Measurements from ENCODE around the gene STAMBP.
"Not testable (repeated sequence)": the region's sequence is repeated elsewhere in the genome, so short reads cannot be mapped to it uniquely, and the experiment has no call there.

The STAMBP gene

DNA sequence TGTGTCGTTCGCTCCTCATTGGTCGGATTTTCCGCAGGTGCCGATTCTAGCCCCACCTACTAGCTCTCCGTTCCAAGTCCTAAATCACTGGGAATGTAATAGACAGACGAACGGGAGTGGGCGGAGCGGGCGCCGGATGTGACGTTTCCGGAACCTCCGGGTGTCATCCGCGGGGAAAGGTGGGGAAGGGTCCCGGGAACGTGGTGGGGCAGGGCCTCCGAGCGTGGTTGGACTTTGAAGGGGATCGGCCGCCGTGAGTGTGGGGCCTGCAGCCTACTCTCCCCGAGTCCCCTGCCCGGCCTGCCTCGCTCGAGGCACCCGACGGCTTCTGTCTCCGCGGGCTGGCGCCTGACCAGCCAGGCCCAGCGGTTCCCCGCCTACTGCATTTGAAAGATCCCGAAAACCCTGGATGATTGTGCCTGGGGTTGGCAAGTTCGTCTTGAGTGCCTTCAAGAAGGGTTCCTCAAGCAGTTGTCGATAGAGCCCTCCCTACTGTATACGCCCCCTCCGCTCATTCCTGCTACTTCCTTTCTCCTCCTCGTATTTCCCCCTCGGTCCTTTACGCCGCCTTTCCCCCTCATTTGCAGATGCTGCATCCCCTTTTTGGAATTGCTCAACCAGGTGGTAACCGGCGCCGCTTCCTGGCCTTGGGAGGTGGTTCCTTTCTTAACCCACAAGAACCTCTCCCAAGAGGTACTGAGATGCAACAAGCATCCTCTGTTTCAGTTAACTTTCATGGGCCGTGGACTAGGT, at the start of gene STAMBP:
Gene STAMBP (plus strand): TSS at position 144 of the 753 bp plus-strand sequence. CDS start 1,896 bp downstream, outside the sequence.
- ATAC-seq: peak; percentile 57 to 59

DNA sequence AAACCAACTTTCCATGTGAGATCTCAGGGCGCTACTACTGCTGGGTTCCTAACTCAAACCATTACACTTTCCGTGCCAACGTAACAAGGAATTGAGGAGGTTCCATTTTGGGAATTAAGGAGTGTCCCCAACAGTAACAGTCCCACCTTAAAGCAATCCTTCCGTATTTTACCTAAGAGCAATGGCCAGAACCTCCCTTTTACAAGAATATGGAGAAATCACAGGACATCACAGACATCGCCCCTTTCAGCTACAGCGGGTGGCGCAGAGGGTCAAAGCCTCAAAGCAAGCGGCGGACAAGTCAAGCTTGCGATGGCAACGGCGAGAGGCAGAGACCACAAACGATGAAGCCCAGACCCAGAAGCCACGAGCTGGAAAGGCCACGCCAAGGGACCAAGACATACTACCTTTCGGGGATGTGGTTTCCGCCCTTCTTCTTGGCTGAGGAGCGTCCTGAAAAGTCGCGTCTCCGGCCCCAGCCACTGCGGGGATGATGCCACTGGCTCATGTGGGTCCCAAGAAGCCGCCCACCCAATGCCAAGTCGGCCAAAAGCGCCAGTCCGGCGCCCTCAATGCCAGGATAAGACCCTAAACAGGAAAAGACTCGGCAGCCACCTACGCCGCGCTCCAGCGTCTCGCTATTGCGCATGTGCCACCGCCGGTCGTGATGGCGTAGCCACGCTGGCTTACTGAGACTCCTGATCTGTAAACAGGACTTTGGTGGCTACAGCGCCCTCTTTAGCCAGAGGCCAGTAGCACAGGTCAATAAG, 49.1 kb upstream of the STAMBP start, which contains the start of gene DUSP11:
Gene DUSP11 (minus strand): TSS at position 637 of the 770 bp plus-strand sequence. CDS start 129 bp downstream, at position 508.
- peak; percentile 99 for ATAC-seq

DNA sequence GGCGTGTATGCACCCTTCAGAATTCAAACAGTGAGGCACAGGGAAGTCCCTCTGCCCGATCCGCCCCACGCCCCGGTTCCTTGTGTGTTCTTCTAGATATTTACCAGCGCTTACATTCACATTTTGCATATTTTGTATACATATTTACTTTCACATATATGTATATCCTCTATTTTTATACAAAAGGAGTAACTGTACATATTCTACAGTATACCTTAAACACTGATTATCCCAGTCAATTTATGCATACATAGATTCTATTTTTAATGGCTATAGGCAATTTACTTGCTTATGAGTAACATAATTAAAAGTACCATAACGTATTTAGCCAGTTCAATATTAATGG, 48.6 kb upstream of the STAMBP start:
- ATAC-seq: no peak

DNA sequence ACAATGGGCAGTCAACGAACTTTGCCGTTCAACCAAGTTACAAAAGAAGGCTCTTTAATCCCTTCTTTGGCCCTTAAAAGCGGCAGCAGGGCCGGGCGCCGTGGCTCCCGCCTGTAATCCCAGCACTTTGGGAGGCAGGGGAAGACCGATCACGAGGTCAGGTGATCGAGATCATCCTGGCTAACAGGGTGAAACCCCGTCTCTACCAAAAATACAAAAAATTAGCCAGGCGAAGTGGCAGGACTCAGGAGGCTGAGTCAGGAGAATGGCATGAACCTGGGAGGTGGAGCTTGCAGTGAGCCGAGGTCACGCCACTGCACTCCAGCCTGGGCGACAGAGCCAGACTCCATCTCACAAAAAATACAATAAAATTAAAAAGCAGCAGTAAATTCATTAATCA, 45.4 kb upstream of the STAMBP start:
- ATAC-seq: not testable (repeated sequence)

DNA sequence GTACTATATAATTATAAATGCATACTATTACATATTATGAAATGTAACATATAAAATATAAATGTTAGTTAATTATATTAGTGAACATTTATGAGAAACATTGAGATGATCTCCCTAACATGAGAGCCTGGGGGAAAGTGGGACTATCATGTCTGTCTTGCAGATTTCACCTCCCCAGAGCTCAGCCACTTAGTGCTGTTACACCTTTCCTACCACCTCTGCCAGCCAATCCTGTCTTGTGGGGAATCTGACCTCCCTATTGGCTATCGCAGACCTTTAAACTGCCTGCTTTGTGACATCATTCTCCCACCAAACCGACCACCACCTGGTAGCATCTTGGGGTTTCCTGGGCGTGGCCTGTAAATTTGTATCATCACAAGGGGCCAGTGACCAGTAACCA, 44.9 kb upstream of the STAMBP start, which contains the start of gene C2orf78:
Gene C2orf78 (plus strand): TSS at position 301 of the 400 bp plus-strand sequence. CDS start 127 bp downstream, outside the sequence.
- ATAC-seq: not testable (repeated sequence)

DNA sequence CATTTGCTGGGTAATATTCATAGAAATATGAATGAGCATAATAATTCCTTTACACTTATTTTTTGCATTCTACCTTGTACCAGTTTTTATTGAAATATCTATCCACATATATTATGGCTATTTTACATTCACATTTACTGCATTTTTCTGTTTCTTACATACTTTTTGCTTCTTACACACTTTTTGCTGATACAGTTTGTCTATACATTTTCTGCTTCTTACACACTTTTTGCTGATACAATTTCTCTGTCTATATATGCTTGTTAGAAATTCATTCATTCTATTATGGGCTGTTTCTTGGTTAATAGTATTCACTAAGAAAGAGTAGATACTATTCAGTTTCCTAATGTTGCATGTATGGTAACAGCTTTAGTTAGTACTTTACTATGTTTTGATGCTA, 16.9 kb upstream of the STAMBP start:
- no peak for ATAC-seq

DNA sequence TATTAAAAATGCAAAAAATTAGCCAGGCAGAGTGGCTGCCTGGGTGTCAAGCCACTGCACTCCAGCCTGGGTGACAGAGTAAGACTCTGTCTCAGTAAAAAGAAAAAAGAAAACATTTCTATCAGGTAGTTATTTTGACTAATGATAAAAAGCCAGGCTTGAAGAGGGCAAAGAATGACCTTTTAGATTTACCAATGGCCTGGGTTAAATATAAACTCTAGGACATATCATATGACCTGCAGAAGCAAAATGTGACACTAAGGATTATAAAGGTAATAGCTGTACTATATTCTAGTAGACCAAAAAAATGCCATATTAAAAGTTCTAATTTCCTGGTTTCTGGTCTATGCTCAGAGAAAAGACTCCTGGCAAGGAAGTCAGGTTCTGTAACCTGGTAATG, 16.1 kb upstream of the STAMBP start:
- ATAC-seq: no peak

DNA sequence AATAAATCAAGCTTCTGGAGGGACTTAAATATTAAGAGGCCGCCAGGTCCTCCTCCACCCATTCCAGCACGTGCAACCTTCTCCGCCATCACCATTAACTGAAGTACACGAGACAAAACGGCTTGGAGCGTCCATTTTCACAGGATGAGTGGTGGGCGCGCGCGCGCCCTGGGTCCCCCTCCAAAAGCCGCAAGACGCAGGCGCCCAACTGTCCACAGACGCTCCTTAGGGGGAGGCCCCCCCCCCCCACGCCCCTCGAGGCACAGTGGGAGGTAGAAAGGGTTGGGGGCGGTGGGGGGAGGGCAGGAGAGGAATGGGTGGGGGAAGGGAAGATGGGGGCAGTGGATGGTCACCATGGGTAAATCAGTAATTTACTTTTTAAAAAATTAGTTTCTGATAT, 10.5 kb upstream of the STAMBP start:
- ATAC-seq: no peak

DNA sequence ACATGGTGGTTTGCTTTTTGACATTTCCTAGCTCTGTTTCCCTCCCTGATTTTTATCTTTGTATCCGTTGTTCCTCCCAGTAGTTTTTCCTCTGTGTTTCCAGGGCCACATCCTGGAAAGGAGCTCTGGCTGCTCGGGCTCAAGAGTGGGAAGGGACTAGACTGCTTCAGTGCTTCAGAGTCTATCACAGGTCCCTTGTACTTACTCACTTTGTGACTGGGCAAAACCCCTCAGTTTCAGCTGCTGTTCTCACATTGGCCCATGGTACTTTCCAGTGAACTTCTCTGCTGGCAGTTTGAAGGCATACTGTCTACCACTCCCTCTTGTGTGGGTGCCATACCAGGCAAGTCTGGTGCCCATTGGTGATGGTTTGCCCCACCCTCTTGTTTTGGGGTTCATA, 7.5 kb upstream of the STAMBP start:
- ATAC-seq: peak; percentile 80 to 81

DNA sequence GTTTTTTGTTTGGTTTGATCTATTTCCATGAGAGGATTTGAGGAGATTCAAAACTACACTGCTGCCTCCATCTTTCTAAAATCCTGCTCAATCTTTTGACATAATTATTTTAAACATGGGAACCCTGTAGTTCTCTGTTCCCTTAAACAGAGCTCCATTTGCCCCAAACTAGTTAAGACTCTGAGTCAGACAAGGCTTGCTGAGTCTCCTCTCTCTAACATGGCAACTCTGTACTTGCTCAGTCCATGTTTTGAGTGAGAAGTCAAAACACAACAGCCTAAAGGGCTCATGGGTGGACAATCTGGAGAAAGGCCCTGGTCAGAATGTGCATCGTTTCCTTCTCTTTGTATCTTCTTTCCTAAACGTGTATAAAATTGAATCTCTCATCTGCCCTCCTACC, 7.1 kb upstream of the STAMBP start:
- ATAC-seq: no peak

DNA sequence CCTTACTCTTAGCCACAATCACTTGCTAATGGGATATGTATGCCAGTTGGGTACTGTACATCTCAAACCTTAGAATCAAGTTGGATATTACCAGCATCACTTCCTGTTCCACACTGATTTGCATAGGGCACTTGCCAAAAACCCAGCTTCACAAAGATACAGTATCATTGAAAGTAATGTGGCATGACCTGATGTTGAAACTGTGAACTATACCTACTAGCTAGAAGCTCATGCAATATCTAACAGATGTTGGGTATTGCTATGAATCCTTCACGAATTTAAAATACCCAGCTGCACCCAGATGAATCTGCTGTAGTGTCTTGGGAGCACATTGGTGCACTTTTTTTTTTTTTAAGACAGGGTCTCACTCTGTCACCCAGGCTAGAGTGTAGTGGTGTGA, 6.5 kb upstream of the STAMBP start:
- ATAC-seq: peak; percentile 48 to 57

DNA sequence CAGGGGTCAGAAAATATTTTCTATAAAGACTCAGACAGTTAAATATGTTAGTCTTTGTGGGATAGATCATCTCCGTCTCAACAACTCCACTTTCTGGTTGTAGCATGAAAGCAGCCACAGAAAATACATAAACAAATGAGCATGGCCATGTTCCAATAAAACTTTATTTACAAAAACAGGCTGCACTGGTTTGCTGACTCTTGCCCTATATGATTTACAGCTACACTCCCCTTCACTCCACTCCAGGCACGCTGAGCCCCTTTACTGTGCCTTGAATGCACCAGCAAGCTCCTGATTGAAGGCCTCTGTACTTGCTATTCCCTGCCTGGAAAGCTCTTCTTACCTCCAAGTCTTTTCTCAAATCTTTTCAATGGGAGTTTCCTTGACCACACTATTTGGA, 5.8 kb upstream of the STAMBP start:
- no peak for ATAC-seq

DNA sequence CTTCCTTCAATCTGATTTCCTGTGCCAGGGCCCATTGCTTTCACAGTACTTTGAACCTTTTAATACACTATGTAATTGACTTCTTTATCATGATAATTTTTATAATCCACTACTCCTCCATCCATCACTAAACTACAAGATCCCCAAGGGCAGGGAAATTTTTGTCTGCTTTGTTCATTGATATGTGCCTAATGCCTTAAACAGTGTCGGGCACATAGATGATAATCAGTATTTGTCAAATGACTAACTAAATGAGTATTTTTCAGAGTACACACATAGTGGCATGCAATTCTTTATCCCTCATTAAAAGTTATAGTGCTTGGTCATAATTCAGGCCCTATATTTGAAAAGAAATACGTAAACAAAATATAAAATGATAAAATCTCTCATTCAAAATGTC, 5.3 kb upstream of the STAMBP start:
- ATAC-seq: no peak

DNA sequence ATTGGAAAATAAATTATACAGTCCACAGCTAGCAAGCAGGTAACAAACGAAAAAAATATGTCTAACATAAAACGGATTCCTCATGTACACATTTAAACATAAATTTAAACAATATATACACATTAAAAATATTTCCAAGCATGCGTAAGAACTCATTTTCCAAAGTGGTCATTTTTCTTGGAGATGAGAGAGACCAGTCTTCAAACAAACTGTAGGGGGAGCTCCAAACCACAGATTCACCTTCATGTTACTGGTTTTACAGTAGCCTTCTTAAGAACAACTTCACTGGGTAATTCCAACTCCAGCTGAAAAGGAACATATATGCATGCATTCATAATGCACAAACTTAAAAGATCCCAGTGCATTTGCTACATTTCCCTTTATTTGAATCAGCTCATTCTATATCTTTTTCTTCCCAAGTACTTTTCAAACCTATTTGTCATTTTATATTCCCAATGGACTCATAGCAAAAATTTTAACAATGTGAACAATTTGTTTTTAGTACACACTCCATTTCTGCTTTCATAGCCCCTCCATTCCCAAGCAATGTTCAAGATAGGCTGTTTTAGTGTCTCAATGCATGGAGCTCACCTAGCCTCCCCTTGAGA, 4.7 kb upstream of the STAMBP start:
- no peak for ATAC-seq

DNA sequence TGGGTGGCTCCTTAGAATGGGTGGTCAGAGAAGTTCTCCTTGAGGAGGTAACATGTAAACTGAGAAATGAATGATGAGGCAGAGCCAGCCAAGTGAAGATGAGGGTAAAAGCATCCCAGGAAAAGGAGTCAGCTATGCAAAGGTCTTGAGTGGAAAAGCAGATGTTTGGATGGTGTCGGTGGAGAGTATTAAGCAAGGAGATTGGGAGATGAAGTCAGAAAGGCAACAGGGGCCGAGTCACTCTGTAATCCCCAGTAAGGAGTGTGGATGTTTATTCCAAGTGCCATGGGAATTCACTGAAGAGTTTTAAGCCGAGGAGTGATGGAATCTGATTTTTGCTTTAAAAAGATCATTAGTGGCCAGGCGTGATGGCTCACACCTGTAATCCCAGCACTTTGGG, 3.4 kb upstream of the STAMBP start:
- ATAC-seq: no peak

DNA sequence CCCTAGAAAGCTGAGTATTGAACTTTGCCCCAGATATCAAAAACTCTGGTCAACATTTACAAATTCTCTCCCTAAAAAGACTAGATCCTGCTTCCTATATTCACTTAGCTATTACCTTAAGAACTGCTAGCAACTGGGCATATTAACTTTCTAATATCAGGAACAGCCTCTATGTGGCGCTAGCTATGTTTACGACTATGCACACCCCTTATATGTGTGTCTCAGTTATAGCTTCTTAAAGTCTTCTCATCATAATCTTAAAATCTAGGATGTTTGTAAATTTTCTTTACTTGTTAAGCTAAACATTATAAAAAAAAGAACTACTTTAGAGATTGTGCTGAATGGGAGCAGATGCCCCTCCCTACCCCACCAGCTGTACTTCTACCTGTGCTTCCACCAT, 1.7 kb upstream of the STAMBP start:
- no peak for ATAC-seq

DNA sequence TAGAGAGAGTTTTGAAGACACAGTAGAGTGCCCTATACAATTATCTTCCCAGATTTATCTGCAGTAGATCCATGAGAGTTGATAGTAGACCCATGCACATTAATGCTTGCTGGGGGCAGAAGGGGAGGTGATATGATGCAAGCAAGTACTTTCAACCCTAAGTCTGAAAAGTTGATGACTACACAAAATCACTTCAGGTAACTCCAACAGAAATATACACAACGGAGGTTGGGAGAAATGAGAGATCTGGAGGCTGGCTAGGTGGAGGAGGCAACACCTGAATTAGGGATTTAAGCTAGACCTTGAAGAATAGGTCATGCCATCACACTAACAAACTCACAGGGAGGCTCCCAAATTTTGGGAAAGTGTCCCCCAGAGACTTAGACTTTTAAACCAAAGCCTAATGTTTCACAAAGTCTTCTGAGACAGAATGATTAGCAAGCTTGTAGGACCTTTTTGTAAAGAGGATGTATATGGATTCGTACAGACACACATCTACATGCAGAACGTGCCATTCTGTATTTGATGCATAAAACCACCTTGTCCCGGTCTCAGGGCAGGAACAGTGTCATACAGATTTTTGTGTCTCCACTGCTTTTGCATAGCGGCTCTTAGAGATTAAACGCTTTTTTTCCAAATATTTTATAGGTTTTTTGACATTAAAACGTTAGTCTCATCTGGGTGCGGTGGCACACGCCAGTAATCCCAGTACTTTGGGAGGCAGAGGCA, 937 bp upstream of the STAMBP start:
- ATAC-seq: no peak

DNA sequence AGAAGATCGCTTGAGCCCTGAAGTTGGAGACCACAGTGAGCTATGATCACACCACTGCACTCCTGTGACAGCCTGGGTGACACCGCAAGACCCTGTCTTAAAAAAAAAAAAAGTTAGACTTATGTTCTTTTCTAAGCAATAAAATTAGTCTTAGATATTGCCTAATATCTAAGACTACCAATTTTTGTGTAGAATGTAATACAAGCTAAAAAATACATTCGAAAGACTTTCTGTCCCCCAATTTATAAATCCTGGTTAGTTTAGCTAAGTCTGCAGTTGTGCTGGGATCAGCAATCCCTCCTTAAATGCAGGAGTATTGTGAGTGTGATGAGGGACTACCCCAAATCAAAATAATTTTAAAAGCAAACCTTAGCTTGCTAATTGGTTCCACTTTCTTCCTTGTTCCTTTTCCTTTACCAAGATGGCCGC, 358 bp upstream of the STAMBP start:
- no peak for ATAC-seq

DNA sequence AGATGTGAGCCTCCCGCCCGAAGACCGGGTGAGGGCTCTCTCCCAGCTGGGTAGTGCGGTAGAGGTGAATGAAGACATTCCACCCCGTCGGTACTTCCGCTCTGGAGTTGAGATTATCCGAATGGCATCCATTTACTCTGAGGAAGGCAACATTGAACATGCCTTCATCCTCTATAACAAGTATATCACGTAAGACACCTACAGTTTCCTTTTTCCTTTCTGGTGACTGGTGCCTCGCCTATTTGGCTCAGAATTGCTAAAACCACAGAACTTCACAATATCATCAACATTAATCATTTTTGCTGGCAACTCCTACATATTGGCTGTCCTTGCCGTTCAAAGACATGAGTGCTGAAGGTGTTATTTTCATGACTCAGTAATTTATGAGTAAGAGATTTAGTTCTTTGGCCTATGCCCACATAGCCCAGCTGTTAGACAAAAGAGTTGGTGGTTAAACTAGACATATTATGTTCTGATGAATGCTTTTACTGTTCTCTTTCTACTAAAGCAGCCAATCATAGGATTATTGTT, 2.2 kb downstream of the STAMBP start:
- ATAC-seq: peak; percentile 90 to 91

DNA sequence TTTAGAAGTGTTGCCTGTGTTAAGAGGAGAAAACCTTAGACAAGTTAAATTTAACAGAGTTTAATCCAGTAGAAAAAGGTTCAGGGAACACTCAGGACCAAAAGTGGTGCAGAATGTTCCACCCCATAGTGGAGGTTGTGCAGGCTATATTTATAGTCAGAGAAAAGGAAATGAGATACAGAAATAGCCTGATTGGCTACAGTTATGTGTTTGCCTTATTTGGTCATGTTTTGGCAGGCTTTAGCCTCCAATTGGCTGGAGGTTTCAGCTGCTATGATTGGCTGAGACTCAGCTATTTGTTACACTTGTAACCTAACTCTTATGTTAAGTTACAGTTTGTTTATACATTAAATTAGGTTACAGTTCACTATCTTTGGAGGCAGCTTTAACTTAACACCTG, 4.2 kb downstream of the STAMBP start:
- ATAC-seq: no peak

DNA sequence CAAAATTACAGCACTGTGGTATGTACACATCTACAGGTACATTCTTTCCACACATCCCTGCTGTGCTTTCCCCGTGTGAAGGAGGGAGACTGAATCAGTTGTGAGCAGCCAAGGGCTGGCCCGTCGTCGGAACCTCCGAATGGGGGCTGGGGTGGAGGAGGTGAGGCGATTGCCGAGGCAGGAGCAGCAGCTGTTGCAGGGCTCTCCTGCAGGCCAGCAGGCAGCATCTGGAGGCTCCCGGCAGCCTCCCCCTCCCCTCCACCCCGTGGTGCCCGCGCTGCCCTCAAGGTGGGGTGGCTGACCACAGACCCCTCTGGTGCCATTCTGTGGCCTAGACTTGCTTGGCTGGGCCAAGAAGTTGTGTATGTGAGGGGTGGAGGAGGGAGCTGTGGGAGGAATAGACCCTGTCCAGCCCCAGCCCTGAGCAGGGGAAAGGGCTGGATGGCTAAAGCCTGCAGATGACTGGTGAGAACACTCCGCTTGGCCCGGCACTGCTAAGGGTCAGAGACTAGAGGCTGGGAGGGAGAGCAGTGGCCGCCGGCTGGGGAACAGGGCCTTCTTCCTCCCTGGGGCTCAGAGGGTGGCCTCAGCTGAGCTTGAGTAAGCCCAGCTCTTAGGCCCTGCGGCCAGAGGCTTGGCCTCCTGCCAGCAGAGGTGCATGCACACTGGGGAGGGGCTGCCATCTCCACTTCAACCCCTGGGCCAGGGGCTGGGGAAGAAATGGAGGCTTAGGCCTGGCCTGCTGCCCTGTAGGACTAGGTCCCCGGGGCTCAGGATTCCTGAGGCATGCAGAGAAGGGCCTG, 7.6 kb downstream of the STAMBP start:
- ATAC-seq: no peak

Measured in activated CD4-positive, CD25-positive, alpha-beta regulatory T cell treated with anti-CD3 and anti-CD28 coated beads, Interleukin-2, amount 50 U/mL, for 24 hours (primary cell).